GM18502 (cell line): Measurements from ENCODE around the gene UNC5B.

Experiments
- ATAC-seq: cut with Tn5 transposase; IDR thresholded peaks from one replicate; pipeline ENCODE4 v1.9.1; 2021; ENCODE audit warnings: mild to moderate bottlenecking; ENCODE audit not compliant: unreplicated experiment, poor library complexity

Gene UNC5B

DNA sequence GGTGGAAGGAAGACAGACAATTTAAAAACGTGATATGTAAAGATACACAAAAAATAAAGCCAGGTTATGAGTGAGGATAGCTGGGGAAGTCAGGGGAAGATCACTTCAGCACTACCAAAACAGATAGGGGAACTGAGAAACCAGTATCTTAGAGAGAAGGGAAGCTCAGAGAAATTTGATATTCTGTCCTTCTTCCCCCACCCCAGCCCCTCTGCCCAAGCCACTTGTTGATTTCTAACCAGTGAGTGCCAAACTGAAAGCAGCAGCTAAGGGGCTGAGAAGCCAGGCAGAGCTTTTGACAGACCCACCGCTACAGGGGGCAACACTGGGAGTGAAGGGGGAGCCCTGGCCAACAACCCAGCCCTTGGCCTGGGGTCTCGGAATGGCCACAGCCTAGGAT, 97.5 kb downstream of the UNC5B start:
- ATAC-seq, result no peak

GRCh38 chr10:71312220-71312619, 99.8 kb downstream of the UNC5B start:
- ATAC-seq, result no peak

DNA sequence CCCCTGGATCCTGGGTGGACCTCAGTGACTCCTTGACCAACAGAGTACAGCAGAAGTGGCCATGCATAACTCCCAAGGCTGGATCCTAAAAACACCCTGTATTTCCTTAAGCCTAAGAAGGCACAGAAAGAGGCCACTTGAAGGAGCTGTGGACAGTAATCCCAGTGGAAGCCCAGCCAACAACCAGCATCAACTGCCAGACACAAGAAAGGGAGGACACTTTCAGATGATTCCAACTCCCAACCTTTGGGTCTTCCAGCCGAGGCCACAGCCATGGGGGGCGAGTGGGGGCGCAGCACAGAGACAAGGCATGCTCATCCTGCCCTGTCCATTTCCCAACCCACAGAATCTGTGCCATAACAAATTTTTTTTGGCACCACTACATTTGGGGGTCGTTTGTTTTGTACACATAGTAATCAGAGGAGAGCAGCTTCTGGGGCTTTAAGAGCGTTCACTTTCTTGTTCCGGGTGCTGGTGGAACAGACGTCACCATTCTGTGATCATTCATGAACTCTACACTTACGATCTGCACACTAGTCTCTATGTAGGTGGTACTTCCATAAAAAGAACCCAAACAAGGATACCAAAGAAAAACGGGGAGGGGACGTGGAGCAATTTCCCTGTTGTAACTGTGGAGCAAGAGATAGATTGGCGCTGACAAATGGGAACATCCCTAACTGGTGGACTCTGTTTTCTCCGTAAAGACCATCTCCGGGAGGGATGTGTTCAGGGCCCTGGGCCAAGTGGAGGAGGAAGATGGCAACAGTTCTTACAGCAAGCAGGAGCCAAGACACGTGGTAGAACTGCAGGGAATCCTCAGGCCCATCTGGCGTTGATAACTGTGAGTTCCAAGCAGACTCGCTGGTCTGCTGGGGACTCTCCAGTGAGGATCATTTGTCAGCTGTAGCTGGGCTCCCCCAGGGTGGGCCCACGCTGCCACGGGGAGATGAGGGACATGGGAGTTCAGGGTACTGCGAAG, 100.7 kb downstream of the UNC5B start:
- ATAC-seq, result no peak

DNA sequence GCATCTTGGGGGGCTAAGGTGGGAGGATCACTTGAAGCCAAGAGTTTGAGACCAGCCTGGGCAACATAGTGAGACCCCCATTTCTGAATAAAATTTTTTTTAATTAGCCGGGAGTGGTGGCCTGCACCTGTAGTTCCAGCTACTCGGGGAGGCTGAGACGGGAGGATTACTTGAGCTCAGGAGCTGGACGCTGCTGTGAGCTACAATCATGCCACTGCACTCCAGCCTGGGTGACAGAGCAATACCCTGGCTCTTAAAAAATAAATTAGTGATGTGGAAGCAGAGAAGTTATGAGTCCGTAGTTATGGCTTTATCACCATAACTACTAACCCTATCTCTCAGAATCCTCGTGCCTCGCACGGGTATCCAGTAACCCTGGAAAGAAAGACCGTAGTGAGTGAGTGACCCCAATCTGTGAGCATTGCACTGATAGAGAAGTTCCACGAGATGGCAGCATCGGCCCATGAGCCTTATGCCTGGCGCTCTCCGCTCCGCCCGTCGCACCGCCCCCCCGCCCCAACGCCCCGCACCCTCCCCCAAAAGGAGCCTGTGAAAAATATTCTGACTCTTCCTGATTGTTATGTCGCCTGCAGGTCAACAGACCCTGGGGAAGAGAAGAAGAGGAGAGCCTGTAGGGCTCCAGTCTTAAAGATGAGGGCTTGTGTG, 101.8 kb downstream of the UNC5B start:
- ATAC-seq, result no peak

- no peak for ATAC-seq
Measured at GRCh38 chr10:71314694-71315225, 102.4 kb downstream of the UNC5B start.

GRCh38 chr10:71316056-71316785, 103.9 kb downstream of the UNC5B start:
- ATAC-seq, result no peak

DNA sequence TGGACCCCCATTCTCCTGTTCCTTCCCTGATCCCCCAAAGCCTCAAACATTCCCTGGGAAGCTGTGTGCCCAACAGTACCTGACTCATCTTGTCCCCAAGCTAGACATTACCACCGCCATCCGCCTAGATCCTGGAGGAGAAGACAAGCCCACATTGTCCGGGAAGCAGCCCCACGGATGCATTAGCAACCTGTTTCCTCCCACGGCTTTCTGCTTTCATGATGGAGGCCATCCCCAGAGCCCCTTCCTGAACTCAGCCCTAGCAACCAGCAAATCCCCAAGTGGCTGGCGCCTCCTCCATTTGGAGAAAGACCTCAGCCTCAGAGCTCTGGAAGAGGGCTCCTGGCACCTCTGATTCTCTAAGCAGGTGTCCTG, 104.4 kb downstream of the UNC5B start:
- ATAC-seq, result no peak

GRCh38 chr10:71317739-71318138, 105.4 kb downstream of the UNC5B start:
- ATAC-seq, result no peak

GRCh38 chr10:71319042-71319799, 106.9 kb downstream of the UNC5B start, which contains the start of gene SLC29A3:
Gene SLC29A3 (plus strand): TSS chr10:71319259. CDS start chr10:71319310, 51 bp downstream.
- ATAC-seq, result peak; percentile 72

GRCh38 chr10:71319800-71320392, 107.5 kb downstream of the UNC5B start:
- ATAC-seq, result no peak

- ATAC-seq, result no peak
Measured at GRCh38 chr10:71320592-71320991, 108.2 kb downstream of the UNC5B start.

- no peak for ATAC-seq
Measured at GRCh38 chr10:71321386-71321785, 109.0 kb downstream of the UNC5B start.

DNA sequence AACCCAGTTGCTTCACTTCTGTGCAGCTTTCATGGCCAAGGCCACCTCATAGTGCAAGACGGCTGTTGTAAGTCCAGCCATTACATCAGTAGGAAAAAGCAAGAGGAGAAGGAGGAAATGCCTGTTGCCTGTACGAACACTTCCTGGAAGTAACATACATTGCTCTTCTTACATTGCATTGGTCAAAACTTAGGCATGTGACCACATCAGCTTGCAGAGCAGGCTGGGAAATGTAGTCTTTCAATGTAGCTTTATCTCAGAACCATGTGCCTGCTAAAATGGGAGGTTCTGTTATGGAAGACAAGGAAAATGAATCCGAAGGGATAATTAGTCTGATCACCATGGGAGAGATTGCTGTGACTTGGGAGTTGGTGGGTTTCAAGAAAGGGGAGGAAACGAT, 111.0 kb downstream of the UNC5B start:
- ATAC-seq, result no peak

DNA sequence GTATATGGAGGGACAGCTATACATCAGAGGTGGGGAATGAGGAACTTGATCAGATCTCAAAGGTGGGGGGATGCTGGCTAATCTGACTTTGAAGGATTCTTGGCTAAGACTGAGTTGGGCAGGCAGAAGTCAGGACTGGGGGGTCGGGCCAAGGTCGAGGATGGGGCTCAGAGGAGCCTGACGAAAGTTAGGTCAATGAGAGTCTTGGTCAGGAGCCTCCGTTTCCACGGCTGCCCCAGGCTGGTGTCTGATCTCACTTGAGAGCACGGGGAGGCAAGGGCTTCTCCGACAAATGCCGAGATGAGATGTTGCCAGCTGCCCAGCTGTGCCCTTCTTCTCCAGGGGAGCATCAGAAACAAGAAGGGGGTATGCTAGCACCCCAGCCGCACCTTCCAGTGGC, 112.4 kb downstream of the UNC5B start:
- ATAC-seq, result no peak

- no peak for ATAC-seq
Measured at GRCh38 chr10:71325267-71325666, 112.9 kb downstream of the UNC5B start.

- no peak for ATAC-seq
Measured at GRCh38 chr10:71326464-71326881, 114.1 kb downstream of the UNC5B start.

DNA sequence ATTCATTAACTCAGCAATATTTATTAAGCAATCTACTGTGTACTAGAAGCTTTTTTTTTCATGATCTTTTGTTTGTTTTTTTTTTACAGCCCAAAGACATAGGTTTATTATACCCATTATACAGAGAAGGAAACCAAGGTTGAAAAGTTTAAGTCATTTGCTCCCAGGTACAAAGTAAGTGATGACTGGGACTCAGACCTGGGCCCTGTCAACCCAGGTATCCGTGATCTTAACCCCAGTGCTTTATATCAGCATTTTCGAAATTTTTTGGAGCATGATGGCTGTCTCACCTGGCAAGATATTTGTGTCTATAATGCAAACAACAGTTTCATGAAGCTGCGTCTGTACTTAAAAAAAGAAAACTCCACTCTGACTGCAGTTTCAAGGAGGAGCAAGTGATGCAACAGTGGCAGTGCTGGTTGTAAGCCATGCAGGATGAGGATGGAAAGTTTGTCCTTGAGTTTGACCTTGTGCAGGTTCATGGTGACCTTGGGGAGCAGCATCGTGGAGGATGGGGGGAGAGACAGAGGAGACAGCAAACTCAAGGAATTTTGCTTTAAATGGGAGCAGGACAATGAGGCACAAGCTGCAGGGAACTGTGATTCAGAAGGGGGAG, 118.5 kb downstream of the UNC5B start:
- no peak for ATAC-seq

DNA sequence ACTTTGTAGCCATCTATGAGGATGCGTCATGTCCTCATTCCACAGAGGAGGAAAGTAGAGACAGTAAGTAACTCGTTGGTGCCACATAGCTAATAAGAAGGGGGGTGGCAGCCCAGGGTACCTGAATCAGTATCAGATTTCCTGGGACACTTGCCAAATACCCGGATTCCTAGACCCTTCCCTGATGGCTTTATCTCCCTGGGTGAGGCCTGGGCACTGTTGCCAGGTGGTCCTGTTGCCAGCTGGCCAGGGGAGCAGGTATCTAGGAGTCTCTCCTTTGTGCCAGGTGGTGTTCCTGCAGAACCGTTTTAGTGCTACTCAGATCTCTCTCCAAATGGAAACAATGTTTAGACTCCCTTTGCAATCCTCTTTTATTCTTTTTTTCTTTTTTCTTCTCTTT, 119.4 kb downstream of the UNC5B start:
- no peak for ATAC-seq

DNA sequence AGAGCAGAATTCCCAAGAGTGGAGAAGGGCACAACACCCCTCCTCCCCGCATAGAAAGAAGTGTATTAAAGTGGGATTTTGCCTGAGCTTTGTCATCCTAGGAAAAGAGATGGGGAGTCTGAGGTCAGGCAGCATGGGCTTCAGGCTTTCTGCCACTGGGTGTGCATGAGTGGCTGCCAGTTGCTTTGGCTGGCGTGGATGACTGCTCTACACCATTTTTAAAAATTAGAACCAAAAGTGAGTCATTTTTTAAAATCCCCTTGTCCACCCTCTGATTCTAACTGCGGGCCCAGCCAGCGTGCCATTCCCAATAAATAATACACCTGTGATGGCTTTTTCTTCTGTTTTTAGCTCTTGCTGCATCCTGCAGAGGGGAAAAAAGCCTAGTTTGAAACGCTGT, 120.1 kb downstream of the UNC5B start:
- no peak for ATAC-seq
